Measurements from ENCODE around the gene ATP8A2.

GRCh38 chr13:26010487-26011207, 638.9 kb downstream of the ATP8A2 start:
- TF ChIP-seq EP300 (IDR thresholded peaks at IDR 0.05; ENCODE audit: low read depth) (no peak), CTCF (IDR thresholded peaks at IDR 0.05) (no peak)

Data from transverse colon (tissue), 3 donors.